Kidney (tissue), 14 donors: ENCODE results near the gene SWSAP1. TPM values are rescaled to one million over a fixed set of nuclear protein-coding genes. Genes with fewer than 3 reads are reported as not detected.

Experiments used
- DNase-seq, 5 donors: peaks; one replicate each; pipeline ENCODE4 v3.0.0-alpha.2; 2013 to 2020
- FAIRE-seq: peaks from 2 replicates; lab custom pipeline; 2012; peaks lifted over from hg19 to GRCh38; lab: Jason Lieb, UNC
- H3K27ac ChIP-seq, 2 donors: one replicate each; pipeline ENCODE4 v1.7.0; 2013; ENCODE audit warnings: low read depth in 2 of 2, low read length in 2 of 2, inconsistent platforms in 1 of 2
- H3K27me3 ChIP-seq: one replicate; pipeline ENCODE4 v1.7.1; 2013; ENCODE audit warnings: low read length, inconsistent platforms; ENCODE audit not compliant: control insufficient read depth, insufficient read depth
- H3K36me3 ChIP-seq, 3 donors: one replicate each; pipeline versions ENCODE4 v1.7.0 to v1.7.1; 2013; ENCODE audit warnings: low read length in 3 of 3, control low read depth in 1 of 3, inconsistent platforms in 1 of 3; ENCODE audit not compliant: insufficient read depth in 3 of 3, control insufficient read depth in 2 of 3
- H3K4me1 ChIP-seq, 3 donors: one replicate each; pipeline versions ENCODE4 v1.7.0 to v1.7.1; 2013; ENCODE audit warnings: low read length in 3 of 3, inconsistent platforms in 1 of 3, low read depth in 1 of 3; ENCODE audit not compliant: control insufficient read depth in 2 of 3, insufficient read depth in 2 of 3
- H3K4me3 ChIP-seq, 3 donors: one replicate each; pipeline versions ENCODE4 v1.7.0 to v1.8.1; 2013; ENCODE audit warnings: low read length in 3 of 3, control low read depth in 1 of 3, inconsistent platforms in 1 of 3
- H3K9ac ChIP-seq, 3 donors: one replicate each; pipeline versions ENCODE4 v1.7.0 to v1.7.1; 2013; ENCODE audit warnings: low read length in 3 of 3, control low read depth in 1 of 3, inconsistent platforms in 1 of 3
- H3K9me3 ChIP-seq, 3 donors: one replicate each; pipeline versions ENCODE4 v1.7.0 to v1.7.1; 2013; ENCODE audit warnings: low read length in 3 of 3, control low read depth in 1 of 3, inconsistent platforms in 1 of 3; ENCODE audit not compliant: control insufficient read depth in 2 of 3, insufficient read depth in 1 of 3
- intact Hi-C: fragments of 100-400 bp; cut with DNase I; formaldehyde crosslinking; loops from one replicate; pipeline ENCODE4 v1.11.1; 2022
- polyA plus RNA-seq: library from polyadenylated mRNA; stranded (reverse); fragments of 350-450 nt; fragmentation: Illumina TruSeq; extraction: RNeasy Lipid Tissue Mini Kit (QIAGEN cat#74804); gene quantifications from one replicate; pipeline ENCODE4 v1.2.3, GENCODE V29; 2014; ENCODE audit warnings: low read depth, low replicate concordance; ENCODE audit not compliant: insufficient read depth
- total RNA-seq: library from RNA; stranded (reverse); fragmentation: NEBNext Ultra II Directional; extraction: Animal tissue kit (Norgen Biotek cat#: 25700); gene quantifications from one replicate; pipeline ENCODE4 v1.2.1, GENCODE V29; 2021
- TF ChIP-seq, protein P1 (sequence below): IDR thresholded peaks from 3 replicates; pipeline ENCODE4 v1.5.1; 2012; ENCODE audit warnings: mild to moderate bottlenecking, moderate library complexity, borderline replicate concordance; ENCODE audit not compliant: insufficient read depth; ENCODE audit errors: extremely low read depth
- donor health status: control.
- donor health status: control.
- donor health status: control.
- donor health status: control.
- donor health status: control.
- donor health status: DM: yes; HTN: yes; CAD: no.
- donor health status: Normal renal cell carcinoma (clear cell type).

Gene SWSAP1
- total and polyA plus RNA-seq, 2 donors from 2014 or later, result 4.1 to 6.2 TPM

DNA sequence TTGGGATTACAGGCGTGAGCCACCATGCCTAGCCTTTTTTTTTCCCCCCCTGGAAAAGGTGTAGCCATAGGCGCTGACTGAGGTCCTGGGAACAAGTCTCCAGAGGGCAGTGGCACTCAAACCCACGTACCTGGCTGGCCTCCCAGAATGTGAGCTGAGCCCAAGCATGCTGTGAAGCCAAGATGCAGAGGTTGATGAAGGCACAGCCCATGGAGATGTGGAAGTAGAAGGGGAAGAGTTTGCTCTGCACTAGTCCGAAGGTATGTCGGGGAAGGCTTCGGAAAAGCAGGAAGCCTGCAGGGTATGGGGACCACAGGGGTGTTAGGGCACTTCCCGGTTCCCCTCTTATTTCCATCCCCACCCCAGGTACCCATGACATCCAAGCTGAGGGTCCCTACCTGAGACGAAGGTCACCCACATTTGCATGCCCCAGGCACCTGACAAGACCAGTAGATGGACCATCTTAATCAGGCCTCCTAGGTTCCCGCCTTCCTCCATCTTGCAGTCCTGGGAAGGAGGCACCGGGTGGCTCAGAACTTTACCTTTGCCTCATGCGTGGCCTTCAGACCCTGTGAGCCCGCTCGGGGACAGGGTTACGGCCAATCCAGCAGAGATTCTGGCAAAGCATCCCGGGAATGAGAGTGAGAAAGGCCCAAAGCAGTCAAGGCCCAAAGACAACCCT is 29.2 kb upstream of the SWSAP1 start:
- TF ChIP-seq, protein P1, sequence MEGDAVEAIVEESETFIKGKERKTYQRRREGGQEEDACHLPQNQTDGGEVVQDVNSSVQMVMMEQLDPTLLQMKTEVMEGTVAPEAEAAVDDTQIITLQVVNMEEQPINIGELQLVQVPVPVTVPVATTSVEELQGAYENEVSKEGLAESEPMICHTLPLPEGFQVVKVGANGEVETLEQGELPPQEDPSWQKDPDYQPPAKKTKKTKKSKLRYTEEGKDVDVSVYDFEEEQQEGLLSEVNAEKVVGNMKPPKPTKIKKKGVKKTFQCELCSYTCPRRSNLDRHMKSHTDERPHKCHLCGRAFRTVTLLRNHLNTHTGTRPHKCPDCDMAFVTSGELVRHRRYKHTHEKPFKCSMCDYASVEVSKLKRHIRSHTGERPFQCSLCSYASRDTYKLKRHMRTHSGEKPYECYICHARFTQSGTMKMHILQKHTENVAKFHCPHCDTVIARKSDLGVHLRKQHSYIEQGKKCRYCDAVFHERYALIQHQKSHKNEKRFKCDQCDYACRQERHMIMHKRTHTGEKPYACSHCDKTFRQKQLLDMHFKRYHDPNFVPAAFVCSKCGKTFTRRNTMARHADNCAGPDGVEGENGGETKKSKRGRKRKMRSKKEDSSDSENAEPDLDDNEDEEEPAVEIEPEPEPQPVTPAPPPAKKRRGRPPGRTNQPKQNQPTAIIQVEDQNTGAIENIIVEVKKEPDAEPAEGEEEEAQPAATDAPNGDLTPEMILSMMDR, result no peak
- DNase-seq, result no peak
- peaks cover 0 to 11% (median 0%) of the 10 kb centered on the region in 3 donors for H3K4me1 ChIP-seq
- intact Hi-C loops, result no loop called here
- no peak for FAIRE-seq
- no peaks in the 10 kb centered on the region for H3K27me3 ChIP-seq
- H3K36me3 ChIP-seq, result no peaks in the 10 kb centered on the region
- H3K27ac ChIP-seq, result no peak overlapping the region
- peak overlapping the region; percentile 89 to 97 (median 95) for H3K4me3 ChIP-seq
- H3K9me3 ChIP-seq, result peaks cover 0 to 6% (median 0%) of the 10 kb centered on the region in 3 donors
- H3K9ac ChIP-seq, result peak overlapping the region; percentile 87 to 95 (median 89)

DNA sequence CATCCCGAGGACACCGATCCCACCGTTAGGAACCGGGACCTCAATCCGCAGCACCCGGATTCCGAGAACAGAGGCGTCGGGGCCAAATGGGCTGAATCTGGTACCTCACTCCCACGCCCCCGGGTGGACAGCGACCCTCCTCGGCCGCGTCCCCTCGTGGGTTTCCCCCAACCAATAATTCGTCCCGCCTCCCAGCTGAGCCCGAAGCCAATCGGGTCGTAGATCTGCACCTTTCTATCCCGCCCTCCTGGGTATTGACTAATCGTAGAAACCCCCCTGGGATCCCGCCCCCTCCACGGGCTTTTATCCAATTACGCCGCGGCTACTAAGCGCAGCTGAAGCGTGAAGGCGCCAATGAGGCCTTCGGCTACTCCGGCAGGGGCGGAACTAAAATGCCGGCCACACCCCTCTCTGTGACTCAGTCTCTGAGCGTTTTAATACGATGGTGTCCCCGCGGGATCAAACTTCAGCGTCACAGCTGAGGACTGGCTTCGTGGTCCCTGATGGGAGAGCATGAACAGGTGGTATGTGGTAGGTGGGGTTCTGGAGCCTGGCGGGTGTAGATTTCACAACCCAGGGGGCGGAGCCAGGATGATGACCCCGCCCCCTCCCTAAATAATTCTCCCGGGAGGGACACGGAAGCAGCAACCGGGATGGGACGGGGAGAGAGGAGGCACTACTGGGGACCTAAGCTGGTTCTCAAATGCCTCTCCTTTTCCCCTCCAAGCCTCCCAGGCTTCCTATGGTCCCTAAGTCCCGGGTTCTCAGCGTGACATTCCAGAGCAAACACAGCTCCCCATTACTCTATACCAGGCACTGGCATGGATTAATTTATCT is 28.1 kb upstream of the SWSAP1 start, which contains the start of the genes CCDC159 and TMEM205:
Gene CCDC159 (plus strand): TSS at position 416 of the 837 bp plus-strand sequence. CDS start 88 bp downstream, at position 504.
Gene TMEM205 (minus strand): TSS at position 165 of the 837 bp plus-strand sequence. CDS start 649 bp downstream, outside the sequence.
- Histone ChIP-seq H3K36me3 (no peaks in the 10 kb centered on the region), H3K27me3 (no peaks in the 10 kb centered on the region), H3K9ac (peak within 1 kb of the TSS; percentile 87 to 95 (median 89)), H3K9me3 (peaks cover 0 to 6% (median 0%) of the 10 kb centered on the region in 3 donors), H3K4me3 (peak within 1 kb of the TSS; percentile 89 to 97 (median 95)), H3K27ac (peak within 1 kb of the TSS; percentile 80 to 86), H3K4me1 (peaks cover 0 to 11% (median 0%) of the 10 kb centered on the region in 3 donors)
- FAIRE-seq, result peak; percentile 98
- intact Hi-C loops, result no loop called here
- DNase-seq, result peak; percentile 99 to 100 (median 100)
- TF ChIP-seq, protein P1, result no peak

DNA sequence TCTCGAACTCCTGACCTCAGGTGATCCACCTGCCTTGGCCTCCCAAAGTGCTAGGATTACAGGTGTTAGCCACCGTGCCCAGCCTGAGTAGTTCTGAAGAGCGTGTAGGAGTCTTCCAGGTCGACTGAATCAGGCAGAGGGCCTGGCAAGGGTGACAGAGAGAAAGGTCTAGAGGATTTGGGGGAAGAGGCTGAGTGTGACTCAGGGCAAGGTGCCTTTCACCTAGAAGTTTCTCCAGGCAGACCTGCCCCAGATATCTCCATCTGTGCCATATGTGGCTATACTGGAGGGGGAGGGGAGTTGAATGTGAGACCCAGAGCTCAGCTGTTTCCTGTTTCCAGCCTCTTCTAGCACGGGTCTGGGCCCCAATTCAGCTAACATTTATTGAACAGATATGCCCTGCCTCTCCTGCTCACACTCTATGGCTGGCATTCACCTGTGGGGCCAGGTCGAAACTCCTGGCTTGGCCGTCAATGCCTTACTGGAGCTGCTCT is 26.9 kb upstream of the SWSAP1 start:
- TF ChIP-seq, protein P1, result no peak

More for the DNA sequence above, 26.9 kb upstream of the SWSAP1 start:
- Histone ChIP-seq H3K9ac (no peak overlapping the region), H3K9me3 (peaks cover 0 to 6% (median 0%) of the 10 kb centered on the region in 3 donors), H3K4me1 (peaks cover 0 to 11% (median 0%) of the 10 kb centered on the region in 3 donors), H3K4me3 (no peak overlapping the region), H3K27me3 (no peaks in the 10 kb centered on the region), H3K36me3 (no peaks in the 10 kb centered on the region), H3K27ac (no peak overlapping the region)
- DNase-seq (no peak), FAIRE-seq (no peak)
- intact Hi-C loops, result no loop called here
